ENCODE results near the gene DDI2.

Gene DDI2

DNA sequence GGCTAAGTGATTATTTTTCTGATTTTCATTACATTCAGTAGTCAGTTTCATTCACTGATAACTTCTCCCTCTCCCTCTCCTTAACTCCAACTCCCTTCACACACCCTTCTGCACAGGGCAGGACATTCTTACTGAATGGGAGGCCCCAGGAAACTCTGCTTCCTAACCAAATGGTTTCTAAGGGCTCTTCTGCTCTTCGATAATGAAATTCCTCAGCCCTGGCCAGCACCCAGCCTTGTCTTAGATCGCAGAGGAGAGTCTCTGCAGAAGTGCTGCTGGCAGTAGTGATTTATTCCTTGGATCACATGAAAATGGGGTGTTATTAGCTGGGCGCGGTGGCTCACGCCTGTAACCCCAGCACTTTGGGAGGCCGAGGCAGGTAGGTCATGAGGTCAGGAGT, 83.2 kb downstream of the DDI2 start:
- TF ChIP-seq ZFX (IDR thresholded peaks at IDR 0.05) = no peak
- TF ChIP-seq, protein P1, sequence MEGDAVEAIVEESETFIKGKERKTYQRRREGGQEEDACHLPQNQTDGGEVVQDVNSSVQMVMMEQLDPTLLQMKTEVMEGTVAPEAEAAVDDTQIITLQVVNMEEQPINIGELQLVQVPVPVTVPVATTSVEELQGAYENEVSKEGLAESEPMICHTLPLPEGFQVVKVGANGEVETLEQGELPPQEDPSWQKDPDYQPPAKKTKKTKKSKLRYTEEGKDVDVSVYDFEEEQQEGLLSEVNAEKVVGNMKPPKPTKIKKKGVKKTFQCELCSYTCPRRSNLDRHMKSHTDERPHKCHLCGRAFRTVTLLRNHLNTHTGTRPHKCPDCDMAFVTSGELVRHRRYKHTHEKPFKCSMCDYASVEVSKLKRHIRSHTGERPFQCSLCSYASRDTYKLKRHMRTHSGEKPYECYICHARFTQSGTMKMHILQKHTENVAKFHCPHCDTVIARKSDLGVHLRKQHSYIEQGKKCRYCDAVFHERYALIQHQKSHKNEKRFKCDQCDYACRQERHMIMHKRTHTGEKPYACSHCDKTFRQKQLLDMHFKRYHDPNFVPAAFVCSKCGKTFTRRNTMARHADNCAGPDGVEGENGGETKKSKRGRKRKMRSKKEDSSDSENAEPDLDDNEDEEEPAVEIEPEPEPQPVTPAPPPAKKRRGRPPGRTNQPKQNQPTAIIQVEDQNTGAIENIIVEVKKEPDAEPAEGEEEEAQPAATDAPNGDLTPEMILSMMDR (conservative IDR thresholded peaks at IDR 0.05) = no peak
- H3K27ac ChIP-seq = no peak overlapping the region

DNA sequence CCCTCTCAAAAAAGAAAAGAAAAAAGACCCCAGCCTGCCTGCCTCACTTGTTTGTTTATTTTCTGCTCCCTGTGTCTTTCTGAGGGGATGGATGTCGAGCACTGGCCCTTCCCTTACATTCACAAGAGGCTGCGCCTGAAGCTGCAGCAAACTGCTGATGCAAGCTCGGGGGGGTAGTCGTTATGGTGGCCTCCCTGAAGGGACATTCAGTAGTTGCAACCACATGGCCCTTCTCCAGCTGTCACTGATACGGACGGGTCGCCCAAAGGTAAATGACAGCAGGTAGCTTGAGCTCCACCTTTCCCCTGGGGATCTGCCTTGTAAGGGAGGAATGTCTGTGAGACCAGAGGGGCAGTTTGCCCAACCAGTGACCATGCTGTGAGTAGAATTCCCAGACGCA, 84.5 kb downstream of the DDI2 start:
- H3K27ac ChIP-seq = no peak overlapping the region
- TF ChIP-seq, protein P1 (conservative IDR thresholded peaks at IDR 0.05) = no peak
- no peak for TF ChIP-seq ZFX (IDR thresholded peaks at IDR 0.05)

DNA sequence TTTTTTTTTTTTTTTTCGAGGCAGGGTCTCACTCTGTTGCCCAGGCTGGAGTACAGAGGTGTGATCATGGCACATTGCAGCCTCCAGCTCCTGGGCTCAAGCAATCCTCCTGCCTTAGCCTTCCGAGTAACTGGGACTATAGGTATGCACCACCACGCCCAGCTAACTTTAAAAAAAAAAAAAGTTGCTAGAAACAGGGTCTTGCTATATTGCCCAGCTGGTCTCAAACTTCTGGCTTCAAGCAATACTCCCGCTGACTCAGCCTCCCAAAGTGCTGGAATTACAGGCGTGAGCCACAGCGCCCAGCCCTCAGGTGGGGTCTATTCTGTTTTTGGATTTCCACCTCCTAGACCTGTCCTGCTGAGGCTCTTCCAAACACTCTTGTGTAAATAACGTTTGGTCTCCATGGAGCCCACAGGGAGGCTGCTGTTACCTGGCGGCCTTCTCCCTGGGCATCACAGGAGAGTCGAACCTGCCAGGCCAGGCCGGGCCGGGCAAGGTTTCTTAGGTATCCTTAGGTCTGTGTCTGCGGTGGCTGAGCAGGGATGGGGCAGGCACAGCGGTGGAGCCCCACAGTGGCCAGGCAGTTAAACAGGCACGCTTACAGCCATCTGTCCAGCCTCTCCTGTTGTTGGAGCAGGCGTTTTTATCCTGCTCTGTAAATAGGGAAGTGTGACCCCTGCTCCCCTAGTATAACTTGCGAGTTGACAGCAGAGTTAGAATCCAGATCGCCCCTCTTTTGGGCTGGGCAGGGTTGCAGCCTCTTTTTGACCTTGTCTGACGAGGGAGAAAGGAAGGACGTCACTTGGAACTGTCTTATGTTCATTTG, 85.7 kb downstream of the DDI2 start:
- TF ChIP-seq, protein P1 (conservative IDR thresholded peaks at IDR 0.05) = no peak
- no peak for TF ChIP-seq ZFX (IDR thresholded peaks at IDR 0.05)
- no peak overlapping the region for H3K27ac ChIP-seq

DNA sequence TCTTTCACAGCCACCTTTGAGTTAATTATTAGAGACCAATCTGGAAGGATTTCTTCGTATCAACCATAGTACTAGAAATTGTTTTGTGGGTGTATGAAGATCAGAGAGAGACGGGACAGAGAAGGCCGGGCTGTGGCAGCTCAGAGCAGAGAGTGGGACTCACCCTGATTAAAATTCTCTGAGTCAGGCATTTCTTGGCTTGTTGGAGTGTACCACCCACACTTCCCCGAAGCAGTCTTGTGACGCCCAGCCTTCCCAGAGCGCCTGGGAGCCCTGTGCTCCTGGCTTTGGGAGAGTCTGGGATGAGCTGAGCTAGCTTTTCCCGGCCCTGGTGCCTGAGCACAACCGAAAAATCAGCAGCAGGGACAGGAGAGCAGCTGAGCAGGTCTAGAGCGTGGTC, 86.3 kb downstream of the DDI2 start:
- TF ChIP-seq ZFX (IDR thresholded peaks at IDR 0.05) = no peak
- TF ChIP-seq, protein P1 (conservative IDR thresholded peaks at IDR 0.05) = no peak
- no peak overlapping the region for H3K27ac ChIP-seq

DNA sequence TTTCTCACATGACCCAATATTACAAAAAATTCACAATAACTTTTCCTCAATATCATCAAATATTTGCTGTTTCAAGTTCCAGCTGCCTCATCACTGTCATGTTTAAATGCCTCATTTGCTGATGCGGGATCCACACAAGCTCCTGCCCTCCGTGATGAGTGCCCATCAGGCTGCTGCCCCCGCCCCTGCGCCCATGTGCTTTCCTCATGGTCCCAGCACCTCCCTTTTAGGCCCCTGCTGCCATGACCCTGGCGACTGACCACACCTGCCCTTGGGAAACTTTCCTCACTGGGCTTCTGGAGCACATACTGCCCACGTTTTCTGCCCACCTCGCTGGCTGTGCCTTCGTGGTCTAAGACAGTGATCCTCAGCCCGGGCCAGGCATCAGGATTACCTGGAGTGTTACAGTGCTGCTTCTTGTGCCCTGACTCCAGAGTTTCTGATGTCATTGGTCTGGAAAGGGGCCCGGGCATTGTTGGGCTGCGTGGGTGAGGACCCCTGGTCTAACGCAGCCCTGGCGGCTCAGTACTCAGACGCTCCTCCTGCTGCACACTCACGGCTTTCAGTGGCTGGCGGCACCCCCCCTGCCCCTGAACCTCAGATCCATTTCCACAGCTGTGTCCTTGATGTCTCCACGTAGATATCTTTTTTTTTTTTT, 87.4 kb downstream of the DDI2 start:
- no peak overlapping the region for H3K27ac ChIP-seq
- no peak for TF ChIP-seq ZFX (IDR thresholded peaks at IDR 0.05)
- TF ChIP-seq, protein P1 (conservative IDR thresholded peaks at IDR 0.05) = no peak

DNA sequence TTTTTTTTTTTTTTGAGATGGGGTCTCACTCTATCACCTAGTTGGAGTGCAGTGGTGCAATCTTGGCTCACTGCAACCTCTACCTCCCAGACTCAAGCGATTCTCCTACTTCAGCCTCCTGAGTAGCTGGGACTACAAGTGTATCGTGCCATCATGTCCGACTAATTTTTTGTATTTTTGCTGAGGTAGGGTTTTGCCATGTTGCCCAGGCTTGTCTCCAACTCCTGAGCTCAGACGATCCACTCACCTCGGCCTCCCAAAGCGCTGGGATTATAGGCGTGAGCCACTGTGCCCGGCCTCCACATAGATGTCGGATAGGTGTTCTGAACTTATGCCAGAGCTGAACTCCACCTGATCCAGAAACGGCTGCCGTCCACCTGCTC, 87.9 kb downstream of the DDI2 start:
- TF ChIP-seq, protein P1 (conservative IDR thresholded peaks at IDR 0.05) = no peak
- H3K27ac ChIP-seq = no peak overlapping the region

DNA sequence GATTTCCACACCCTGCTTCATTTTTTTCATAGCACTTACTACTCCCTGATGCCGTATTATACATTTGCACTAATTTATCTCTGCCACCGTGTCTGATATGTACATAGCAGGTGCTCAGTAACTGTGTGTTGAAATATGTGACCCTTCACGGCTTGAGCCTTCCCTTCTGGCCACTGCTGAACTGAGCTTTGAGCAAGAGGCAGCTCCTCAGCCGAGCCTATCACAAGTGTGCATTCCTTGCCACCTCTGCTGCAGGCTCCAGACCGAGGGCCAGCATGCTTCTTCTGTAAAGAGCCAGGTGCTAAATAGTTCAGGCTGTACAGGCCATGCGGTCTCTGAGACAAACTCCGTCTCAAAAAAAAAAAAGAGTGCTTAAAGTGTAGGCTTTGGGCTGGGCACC, 89.5 kb downstream of the DDI2 start:
- no peak overlapping the region for H3K27ac ChIP-seq
- no peak for TF ChIP-seq ZFX (IDR thresholded peaks at IDR 0.05)
- TF ChIP-seq, protein P1 (conservative IDR thresholded peaks at IDR 0.05) = no peak

Data from C4-2B (cell line).